ENCODE measurements around the gene DHX35.

- no peak for TF ChIP-seq CTCF (IDR thresholded peaks at IDR 0.05)
- peak in 1 of 2 donors; percentile 63 for TF ChIP-seq POLR2AphosphoS5 (IDR thresholded peaks at IDR 0.05)
- TF ChIP-seq POLR2A (IDR thresholded peaks at IDR 0.05): no peak
Measured at GRCh38 chr20:39057143-39057542, 95.0 kb downstream of the DHX35 start.
